HEK293T (cell line): ENCODE data around the gene DLG2.
A peak's percentile ranks its signal among the peaks of the same experiment; 100 is the strongest.

Experiments used
- CTCF ChIA-PET: fragments of 350-600 bp; formaldehyde crosslinking; extraction: SDS; loops from one replicate; lab custom pipeline; 2021; ENCODE audit warnings: antibody characterized with exemption, inconsistent platforms; lab: Yijun Ruan, JAX
- POLR2A ChIA-PET: fragments of 350-600 bp; formaldehyde crosslinking; extraction: SDS; loops from one replicate; lab custom pipeline; 2020; ENCODE audit warnings: antibody characterized with exemption, inconsistent platforms; lab: Yijun Ruan, JAX
- DNase-seq: peaks from one replicate; pipeline ENCODE4 v3.0.0; 2012; ENCODE audit warnings: mixed read lengths; ENCODE audit errors: extremely low spot score
- ARNT ChIP-seq: fragments of 450-650 bp; IDR thresholded peaks from 2 replicates; pipeline ENCODE4 v1.6.1; 2017; ENCODE audit warnings: mild to moderate bottlenecking
- BHLHE40 ChIP-seq: fragments of 450-650 bp; IDR thresholded peaks from 2 replicates; pipeline ENCODE4 v1.6.1; 2016; ENCODE audit warnings: mild to moderate bottlenecking, moderate library complexity, borderline replicate concordance
- CTBP1 ChIP-seq: fragments of 450-650 bp; IDR thresholded peaks from 2 replicates; pipeline ENCODE4 v1.6.1; 2016; ENCODE audit warnings: borderline replicate concordance
- ELF4 ChIP-seq: fragments of 450-650 bp; IDR thresholded peaks from 2 replicates; pipeline ENCODE4 v1.6.1; 2017; ENCODE audit warnings: antibody characterized with exemption
- FOXA1 ChIP-seq: fragments of 450-650 bp; IDR thresholded peaks from 2 replicates; pipeline ENCODE4 v1.6.1; 2016; ENCODE audit warnings: mild to moderate bottlenecking
- FOXK2 ChIP-seq: fragments of 450-650 bp; IDR thresholded peaks from 2 replicates; pipeline ENCODE4 v1.6.1; 2016; ENCODE audit warnings: mild to moderate bottlenecking
- FOXM1 ChIP-seq: fragments of 450-650 bp; IDR thresholded peaks from 2 replicates; pipeline ENCODE4 v1.6.1; 2017; ENCODE audit warnings: mild to moderate bottlenecking, borderline replicate concordance
- HDGF ChIP-seq: fragments of 450-650 bp; IDR thresholded peaks from 2 replicates; pipeline ENCODE4 v1.6.1; 2017; ENCODE audit warnings: antibody characterized with exemption, borderline replicate concordance
- L3MBTL2 ChIP-seq: fragments of 450-650 bp; conservative IDR thresholded peaks from 2 replicates; pipeline ENCODE4 v1.6.1; 2016; ENCODE audit warnings: mild to moderate bottlenecking
- LEF1 ChIP-seq: fragments of 450-650 bp; IDR thresholded peaks from 2 replicates; pipeline ENCODE4 v1.6.1; 2017; ENCODE audit warnings: mild to moderate bottlenecking, borderline replicate concordance
- NFRKB ChIP-seq: fragments of 450-650 bp; IDR thresholded peaks from 2 replicates; pipeline ENCODE4 v1.6.1; 2016; ENCODE audit warnings: mild to moderate bottlenecking, moderate library complexity
- SP1 ChIP-seq: fragments of 450-650 bp; IDR thresholded peaks from 2 replicates; pipeline ENCODE4 v1.6.1; 2017
- SUZ12 ChIP-seq: fragments of 450-650 bp; IDR thresholded peaks from 2 replicates; pipeline ENCODE4 v1.6.1; 2016; ENCODE audit warnings: mild to moderate bottlenecking
- TARDBP ChIP-seq: fragments of 450-650 bp; IDR thresholded peaks from 2 replicates; pipeline ENCODE4 v1.6.1; 2016
- ZNF384 ChIP-seq: fragments of 450-650 bp; IDR thresholded peaks from 2 replicates; pipeline ENCODE4 v1.6.1; 2016
- TF ChIP-seq, protein P1 (sequence below): fragments of 450-650 bp; IDR thresholded peaks from 2 replicates; pipeline ENCODE4 v1.6.1; 2016

DLG2 gene

GRCh38 chr11:83528225-83528624, 2098.9 kb downstream of the DLG2 start:
- no peak for DNase-seq
- ChIA-PET POLR2A (no interaction called here), CTCF (no interaction called here)
- TF ChIP-seq ZNF384, result no peak
- TF ChIP-seq, protein P1, sequence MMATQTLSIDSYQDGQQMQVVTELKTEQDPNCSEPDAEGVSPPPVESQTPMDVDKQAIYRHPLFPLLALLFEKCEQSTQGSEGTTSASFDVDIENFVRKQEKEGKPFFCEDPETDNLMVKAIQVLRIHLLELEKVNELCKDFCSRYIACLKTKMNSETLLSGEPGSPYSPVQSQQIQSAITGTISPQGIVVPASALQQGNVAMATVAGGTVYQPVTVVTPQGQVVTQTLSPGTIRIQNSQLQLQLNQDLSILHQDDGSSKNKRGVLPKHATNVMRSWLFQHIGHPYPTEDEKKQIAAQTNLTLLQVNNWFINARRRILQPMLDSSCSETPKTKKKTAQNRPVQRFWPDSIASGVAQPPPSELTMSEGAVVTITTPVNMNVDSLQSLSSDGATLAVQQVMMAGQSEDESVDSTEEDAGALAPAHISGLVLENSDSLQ, result no peak
- TF ChIP-seq LEF1, result no peak
- no peak for TF ChIP-seq BHLHE40
- TF ChIP-seq ARNT, result no peak
- TF ChIP-seq HDGF, result no peak
- no peak for TF ChIP-seq FOXM1
- no peak for TF ChIP-seq NFRKB
- no peak for TF ChIP-seq ELF4
- TF ChIP-seq SP1, result no peak
- no peak for TF ChIP-seq FOXK2
- TF ChIP-seq FOXA1, result no peak
- TF ChIP-seq TARDBP, result no peak

DNA sequence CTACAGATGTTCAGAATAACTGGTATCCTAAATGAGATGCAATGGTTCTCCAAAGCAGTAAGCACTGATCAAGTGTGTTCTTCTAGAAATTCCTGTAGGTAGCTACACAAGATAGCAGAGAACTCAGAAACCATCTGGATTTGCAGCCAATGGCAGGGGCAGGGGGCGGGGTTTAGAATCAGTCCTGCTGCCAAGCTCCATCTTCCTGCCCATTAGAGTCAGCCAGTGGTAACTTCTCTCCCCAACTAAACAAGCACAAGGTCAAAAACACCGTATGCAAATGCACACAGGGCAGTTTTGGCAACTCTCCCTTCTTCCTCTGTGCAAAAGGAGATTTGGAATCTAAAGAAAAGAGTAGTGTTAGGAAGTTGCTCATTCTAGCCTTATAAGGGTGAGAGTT, 2103.5 kb downstream of the DLG2 start:
- no peak for DNase-seq
- no peak for TF ChIP-seq FOXM1
- no peak for TF ChIP-seq BHLHE40
- TF ChIP-seq FOXK2, result no peak
- TF ChIP-seq ZNF384, result no peak
- TF ChIP-seq TARDBP, result no peak
- TF ChIP-seq SP1, result no peak
- no peak for TF ChIP-seq NFRKB
- no peak for TF ChIP-seq SUZ12
- no peak for TF ChIP-seq L3MBTL2
- POLR2A ChIA-PET, result no interaction called here
- CTCF ChIA-PET, result no interaction called here

- DNase-seq, result no peak
- ChIA-PET CTCF (interaction anchor here (0.7 kb wide), 1 partner anchor 1294 kb away, joined by 3 read pairs; no protein-coding TSS in a partner anchor), POLR2A (no interaction called here)
- TF ChIP-seq ZNF384, result no peak
- no peak for TF ChIP-seq NFRKB
- no peak for TF ChIP-seq TARDBP
- TF ChIP-seq, protein P1, result no peak
- no peak for TF ChIP-seq L3MBTL2
- TF ChIP-seq SUZ12, result no peak
- no peak for TF ChIP-seq ARNT
- no peak for TF ChIP-seq FOXM1
These were observed 2104.2 kb downstream of the DLG2 start for GRCh38 chr11:83522911-83523310.

DNA sequence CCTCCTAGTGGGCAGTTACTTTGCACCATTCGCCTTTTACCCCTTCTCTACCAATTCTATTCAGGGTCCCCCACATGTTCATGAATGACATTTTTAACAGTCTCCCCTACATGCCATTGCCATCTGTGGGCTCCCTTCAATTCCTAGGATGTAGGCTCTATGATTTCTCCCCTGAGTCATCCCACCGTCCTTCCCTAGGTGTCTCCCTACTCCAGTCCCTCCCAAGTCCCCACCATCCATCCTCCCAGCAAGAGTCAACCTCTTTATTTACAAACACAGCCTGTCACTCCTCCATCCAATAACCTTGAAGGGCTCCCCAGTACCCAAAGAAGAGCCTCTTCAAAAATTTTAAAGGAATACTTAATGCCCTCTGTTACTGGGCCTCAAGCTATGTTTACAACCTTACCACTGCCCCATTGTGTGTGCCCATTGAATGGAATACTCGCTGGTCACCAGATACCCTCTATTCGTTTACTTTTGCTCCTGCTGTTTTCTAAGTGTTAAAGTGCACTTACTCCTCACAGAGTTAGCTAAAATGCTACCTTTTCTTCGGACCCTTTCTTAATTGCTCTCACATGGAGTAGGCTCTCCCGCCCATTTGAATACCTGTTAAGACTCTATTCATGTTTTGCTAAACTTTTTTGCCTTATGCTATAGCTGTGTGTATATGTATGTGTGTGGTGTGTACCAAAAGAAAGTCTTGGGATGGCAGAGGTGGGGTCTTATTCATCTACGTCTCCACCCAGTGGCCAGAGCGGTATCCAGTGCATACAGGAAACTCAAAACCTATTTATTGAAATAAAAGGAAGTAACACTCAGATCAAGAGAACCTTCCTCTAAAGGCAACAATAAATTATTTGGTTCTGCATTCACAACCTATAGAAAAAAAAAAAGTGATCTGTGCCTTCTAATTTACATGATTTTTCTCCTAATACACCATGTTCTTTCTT, 2105.2 kb downstream of the DLG2 start:
- CTCF ChIA-PET, result no interaction called here
- POLR2A ChIA-PET, result no interaction called here
- peak; percentile 10 for DNase-seq
- TF ChIP-seq ZNF384 (no peak), FOXM1 (no peak), FOXK2 (no peak), L3MBTL2 (no peak), TARDBP (no peak), SP1 (no peak), SUZ12 (no peak), BHLHE40 (no peak), LEF1 (no peak), CTBP1 (no peak), NFRKB (no peak), ELF4 (no peak), ARNT (no peak), FOXA1 (no peak), HDGF (no peak)
- TF ChIP-seq, protein P1, result no peak

- CTCF ChIA-PET, result interaction anchor here (0.5 kb wide), 1 partner anchor 19 kb away, joined by 3 read pairs; no protein-coding TSS in a partner anchor
- no peak for TF ChIP-seq ARNT
- TF ChIP-seq, protein P1, result no peak
- no peak for TF ChIP-seq TARDBP
- no peak for TF ChIP-seq LEF1
- no peak for TF ChIP-seq HDGF
- TF ChIP-seq FOXA1, result no peak
- no peak for TF ChIP-seq SP1
- TF ChIP-seq ZNF384, result no peak
- no peak for TF ChIP-seq FOXK2
- TF ChIP-seq NFRKB, result no peak
- TF ChIP-seq BHLHE40, result no peak
- no peak for TF ChIP-seq FOXM1
- no peak for TF ChIP-seq L3MBTL2
- TF ChIP-seq CTBP1, result no peak
- TF ChIP-seq SUZ12, result no peak
- no peak for TF ChIP-seq ELF4
- no peak for DNase-seq
- POLR2A ChIA-PET, result no interaction called here
These were observed 2106.3 kb downstream of the DLG2 start for GRCh38 chr11:83520849-83521248.
